Smooth muscle cell (in vitro differentiated cells): ENCODE results near the gene TDP2. TPM values are rescaled to one million over a fixed set of nuclear protein-coding genes. Genes with fewer than 3 reads are reported as not detected.
"Not testable (repeated sequence)": the region's sequence is repeated elsewhere in the genome, so short reads cannot be mapped to it uniquely, and the experiment has no call there.

Source experiments
- DNase-seq: peaks from one replicate; lab custom pipeline; 2025; ENCODE audit not compliant: unreplicated experiment; lab: John Stamatoyannopoulos, UW
- H2AFZ ChIP-seq: fragments of 200-600 bp; sonication (generic); 2 replicates; pipeline ENCODE4 v1.6.0; 2016; ENCODE audit warnings: antibody characterized with exemption, low read depth, mild to moderate bottlenecking
- H3F3A ChIP-seq: fragments of 200-600 bp; sonication (generic); 2 replicates; pipeline ENCODE4 v1.6.0; 2017; ENCODE audit warnings: antibody characterized with exemption, low read depth
- H3K27ac ChIP-seq: fragments of 200-600 bp; sonication (generic); 2 replicates; pipeline ENCODE4 v1.5.1; 2016; ENCODE audit warnings: low read depth, mild to moderate bottlenecking
- H3K27me3 ChIP-seq: fragments of 200-600 bp; sonication (generic); 2 replicates; pipeline ENCODE4 v1.6.1; 2016; ENCODE audit warnings: low read depth, mild to moderate bottlenecking
- H3K36me3 ChIP-seq: fragments of 200-600 bp; sonication (generic); 2 replicates; pipeline ENCODE4 v1.5.1; 2016; ENCODE audit warnings: low read depth
- H3K4me1 ChIP-seq: fragments of 200-600 bp; sonication (generic); 2 replicates; pipeline ENCODE4 v1.5.1; 2016; ENCODE audit warnings: low read depth
- H3K4me2 ChIP-seq: fragments of 200-600 bp; sonication (generic); 2 replicates; pipeline ENCODE4 v1.6.0; 2016; ENCODE audit warnings: mild to moderate bottlenecking
- H3K4me3 ChIP-seq: fragments of 200-600 bp; sonication (generic); 2 replicates; pipeline ENCODE4 v1.5.1; 2016; ENCODE audit warnings: mild to moderate bottlenecking
- H3K79me2 ChIP-seq: fragments of 200-600 bp; sonication (generic); 2 replicates; pipeline ENCODE4 v1.6.0; 2016; ENCODE audit warnings: low read depth, mild to moderate bottlenecking
- H3K9ac ChIP-seq: fragments of 200-600 bp; sonication (generic); 2 replicates; pipeline ENCODE4 v1.6.0; 2016; ENCODE audit warnings: low read depth
- H3K9me3 ChIP-seq: fragments of 200-600 bp; sonication (generic); replicated peaks from 2 replicates; pipeline ENCODE4 v1.5.1; 2016; ENCODE audit warnings: low read depth
- H4K20me1 ChIP-seq: fragments of 200-600 bp; sonication (generic); 2 replicates; pipeline ENCODE4 v1.6.0; 2016; ENCODE audit warnings: low read depth
- CTCF ChIP-seq: fragments of 200-600 bp; sonication (generic); IDR thresholded peaks from 2 replicates; pipeline ENCODE4 v1.5.1; 2017; ENCODE audit warnings: borderline replicate concordance, mild to moderate bottlenecking, antibody characterized with exemption; ENCODE audit not compliant: insufficient read depth, poor library complexity, severe bottlenecking
- WGBS: methylation state at CpG from one replicate; pipeline ENCODE4 v1.1.7; 2016; ENCODE audit warnings: low lambda C conversion rate; 5-methylcytosine and 5-hydroxymethylcytosine counted together
- polyA plus RNA-seq: library from polyadenylated mRNA; unstranded; fragments of >200 nt; fragmentation: Nextera tagmentation; extraction: Ambion mirVana; gene quantifications from 2 replicates; pipeline ENCODE4 v1.2.1, GENCODE V29; 2016
- total RNA-seq: library from RNA; depleted of rRNA; stranded (reverse); fragments of >200 nt; gene quantifications from 2 replicates; pipeline ENCODE4 v1.2.3, GENCODE V29; 2014

TDP2 gene
- total and polyA plus RNA-seq, 2 experiments from 2014 or later = 13.0 to 16.2 TPM

GRCh38 chr6:24686408-24686807 lies 19.7 kb upstream of the TDP2 start:
- Histone ChIP-seq H3K4me2 (no peak overlapping the region), H3F3A (no peaks in the 10 kb centered on the region), H3K9ac (no peak overlapping the region), H3K4me3 (no peak overlapping the region), H4K20me1 (no peaks in the 10 kb centered on the region), H3K9me3 (no peaks in the 10 kb centered on the region), H2AFZ (no peak overlapping the region), H3K27ac (no peak overlapping the region), H3K4me1 (no peaks in the 10 kb centered on the region), H3K27me3 (no peaks in the 10 kb centered on the region), H3K79me2 (no peaks in the 10 kb centered on the region), H3K36me3 (no peaks in the 10 kb centered on the region)
- no peak for DNase-seq
- 97% methylated on average over 1 of the region's 1 CpG for WGBS
- TF ChIP-seq CTCF = no peak

- Histone ChIP-seq H2AFZ (no peak overlapping the region), H3K36me3 (no peaks in the 10 kb centered on the region), H3F3A (no peaks in the 10 kb centered on the region), H3K9me3 (no peaks in the 10 kb centered on the region), H3K27ac (no peak overlapping the region), H3K79me2 (no peaks in the 10 kb centered on the region), H3K27me3 (no peaks in the 10 kb centered on the region), H3K4me1 (no peaks in the 10 kb centered on the region), H3K4me2 (no peak overlapping the region), H3K4me3 (no peak overlapping the region), H4K20me1 (no peaks in the 10 kb centered on the region), H3K9ac (no peak overlapping the region)
- no peak for TF ChIP-seq CTCF
- WGBS = 59% methylated on average over 12 of the region's 12 CpGs
- no peak for DNase-seq
Observed at GRCh38 chr6:24683297-24684296, 16.9 kb upstream of the TDP2 start.

GRCh38 chr6:24680582-24680981 lies 13.9 kb upstream of the TDP2 start:
- Histone ChIP-seq H3K9ac (no peak overlapping the region), H3K27ac (no peak overlapping the region), H3K79me2 (no peaks in the 10 kb centered on the region), H3K27me3 (no peaks in the 10 kb centered on the region), H4K20me1 (no peaks in the 10 kb centered on the region), H2AFZ (no peak overlapping the region), H3K36me3 (no peaks in the 10 kb centered on the region), H3K9me3 (no peaks in the 10 kb centered on the region), H3K4me2 (no peak overlapping the region), H3K4me1 (no peaks in the 10 kb centered on the region), H3K4me3 (no peak overlapping the region), H3F3A (no peaks in the 10 kb centered on the region)
- DNase-seq = no peak
- 86% methylated on average over 7 of the region's 7 CpGs for WGBS
- TF ChIP-seq CTCF = no peak

GRCh38 chr6:24678792-24679352 lies 12.2 kb upstream of the TDP2 start:
- H3K9me3 ChIP-seq, H3K36me3 ChIP-seq, H3F3A ChIP-seq, DNase-seq, H3K27me3 ChIP-seq, H3K4me3 ChIP-seq, H4K20me1 ChIP-seq, H3K27ac ChIP-seq, H3K4me1 ChIP-seq, H3K4me2 ChIP-seq, H3K79me2 ChIP-seq, H2AFZ ChIP-seq, H3K9ac ChIP-seq: not testable (repeated sequence)
- WGBS = 96% methylated on average over 11 of the region's 11 CpGs
